HG03460 (cell line): ENCODE data around the gene PTRH1.
A peak's percentile ranks its signal among the peaks of the same experiment; 100 is the strongest.
"Not testable (repeated sequence)": the region's sequence is repeated elsewhere in the genome, so short reads cannot be mapped to it uniquely, and the experiment has no call there.

ENCODE experiments used
- ATAC-seq: cut with Tn5 transposase; IDR thresholded peaks from one replicate; pipeline ENCODE4 v1.9.1; 2021; ENCODE audit not compliant: unreplicated experiment

Gene PTRH1

GRCh38 chr9:127715470-127716337 lies at the start of gene PTRH1, which contains the start of gene TTC16:
TSS of gene PTRH1 (minus strand) at chr9:127715663. CDS start at chr9:127715639, 24 bp downstream.
TSS of gene TTC16 (plus strand) at chr9:127716079. CDS start at chr9:127716146, 67 bp downstream.
- peak; percentile 88 for ATAC-seq

- ATAC-seq: no peak
These were observed 48.5 kb upstream of the PTRH1 start for GRCh38 chr9:127763918-127764384.

GRCh38 chr9:127762111-127762676 lies 46.7 kb upstream of the PTRH1 start:
- no peak for ATAC-seq

- ATAC-seq: no peak
These were observed 46.1 kb upstream of the PTRH1 start for GRCh38 chr9:127761491-127761956.

GRCh38 chr9:127761061-127761460 lies 45.6 kb upstream of the PTRH1 start:
- ATAC-seq: no peak

GRCh38 chr9:127758843-127759242 lies 43.4 kb upstream of the PTRH1 start:
- no peak for ATAC-seq

GRCh38 chr9:127756776-127757175 lies 41.3 kb upstream of the PTRH1 start:
- ATAC-seq: not testable (repeated sequence)

- no peak for ATAC-seq
These were observed 40.8 kb upstream of the PTRH1 start for GRCh38 chr9:127756233-127756632.

- no peak for ATAC-seq
These were observed 39.9 kb upstream of the PTRH1 start for GRCh38 chr9:127755061-127756060.

- no peak for ATAC-seq
These were observed 38.9 kb upstream of the PTRH1 start for GRCh38 chr9:127754099-127755060.

- no peak for ATAC-seq
These were observed 38.2 kb upstream of the PTRH1 start for GRCh38 chr9:127753622-127754021.

GRCh38 chr9:127753148-127753547 lies 37.7 kb upstream of the PTRH1 start:
- ATAC-seq: no peak

GRCh38 chr9:127751269-127752054 lies 36.0 kb upstream of the PTRH1 start:
- ATAC-seq: no peak

- ATAC-seq: no peak
These were observed 33.8 kb upstream of the PTRH1 start for GRCh38 chr9:127749090-127749787.

- no peak for ATAC-seq
These were observed 31.6 kb upstream of the PTRH1 start for GRCh38 chr9:127746959-127747569.

GRCh38 chr9:127744398-127745110 lies 29.1 kb upstream of the PTRH1 start:
- ATAC-seq: no peak

GRCh38 chr9:127742435-127743088 lies 27.1 kb upstream of the PTRH1 start:
- no peak for ATAC-seq
